Activated naive CD8-positive, alpha-beta T cell (primary cell): ENCODE data around the gene FHIT.

Experiments
- H3K27ac Mint-ChIP-seq: one replicate; pipeline ENCODE4 v1.8.0; 2021; ENCODE audit warnings: mixed read lengths
- H3K27me3 Mint-ChIP-seq: one replicate; pipeline ENCODE4 v1.8.0; 2021; ENCODE audit warnings: mixed read lengths
- H3K36me3 Mint-ChIP-seq: one replicate; pipeline ENCODE4 v1.8.0; 2021; ENCODE audit warnings: mixed read lengths
- H3K4me1 Mint-ChIP-seq: one replicate; pipeline ENCODE4 v1.8.0; 2021; ENCODE audit warnings: low read depth, mixed read lengths
- H3K4me3 Mint-ChIP-seq: one replicate; pipeline ENCODE4 v1.8.0; 2021; ENCODE audit warnings: mild to moderate bottlenecking, mixed read lengths
- H3K9me3 Mint-ChIP-seq: one replicate; pipeline ENCODE4 v1.8.0; 2021; ENCODE audit warnings: low read depth, mixed read lengths

Gene FHIT

GRCh38 chr3:60085649-60086048 is 1165.6 kb downstream of the FHIT start:
- H3K4me3 Mint-ChIP-seq = no peak overlapping the region
- H3K9me3 Mint-ChIP-seq = peaks cover 3% of the 10 kb centered on the region
- H3K27me3 Mint-ChIP-seq = no peaks in the 10 kb centered on the region
- H3K27ac Mint-ChIP-seq = peak overlapping the region; percentile 41
- peaks cover 13% of the 10 kb centered on the region for H3K36me3 Mint-ChIP-seq
- H3K4me1 Mint-ChIP-seq = peaks cover 53% of the 10 kb centered on the region

DNA sequence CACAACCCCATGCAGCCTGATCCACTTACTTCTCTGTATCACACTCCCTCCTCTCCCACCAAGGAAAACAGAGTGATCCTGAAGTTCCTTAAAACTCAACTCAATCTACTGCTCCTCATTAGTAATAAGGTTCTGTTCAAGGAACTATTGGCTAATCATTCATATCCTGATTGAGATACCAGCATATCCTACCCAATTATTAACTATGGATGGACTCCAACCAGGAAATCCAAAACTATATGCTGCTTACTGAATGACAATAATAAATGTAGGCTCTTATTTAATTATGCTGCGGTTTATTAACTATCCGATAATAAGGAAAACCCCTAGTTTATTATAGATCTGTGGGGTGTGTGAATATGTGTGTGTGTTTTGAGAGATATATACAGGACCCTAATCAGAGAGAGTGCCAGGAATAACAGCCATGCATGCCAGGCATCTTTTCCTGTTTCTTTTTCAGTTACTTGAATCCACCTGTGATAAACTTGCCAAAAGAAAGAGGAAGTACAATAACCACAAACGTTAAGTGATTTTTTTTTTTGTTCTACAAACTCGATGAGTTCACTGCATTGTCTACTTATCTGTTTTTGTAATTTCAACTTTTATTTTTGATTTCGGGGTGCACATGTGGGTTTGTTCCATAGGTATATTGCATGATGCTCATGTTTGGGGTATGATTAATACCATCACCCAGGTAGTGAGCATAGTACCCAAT is 1169.7 kb downstream of the FHIT start:
- peaks cover 6% of the 10 kb centered on the region for H3K36me3 Mint-ChIP-seq
- no peaks in the 10 kb centered on the region for H3K27me3 Mint-ChIP-seq
- H3K4me3 Mint-ChIP-seq = peak overlapping the region; percentile 77
- H3K4me1 Mint-ChIP-seq = peaks cover 64% of the 10 kb centered on the region
- H3K9me3 Mint-ChIP-seq = no peaks in the 10 kb centered on the region
- peak overlapping the region; percentile 78 for H3K27ac Mint-ChIP-seq

DNA sequence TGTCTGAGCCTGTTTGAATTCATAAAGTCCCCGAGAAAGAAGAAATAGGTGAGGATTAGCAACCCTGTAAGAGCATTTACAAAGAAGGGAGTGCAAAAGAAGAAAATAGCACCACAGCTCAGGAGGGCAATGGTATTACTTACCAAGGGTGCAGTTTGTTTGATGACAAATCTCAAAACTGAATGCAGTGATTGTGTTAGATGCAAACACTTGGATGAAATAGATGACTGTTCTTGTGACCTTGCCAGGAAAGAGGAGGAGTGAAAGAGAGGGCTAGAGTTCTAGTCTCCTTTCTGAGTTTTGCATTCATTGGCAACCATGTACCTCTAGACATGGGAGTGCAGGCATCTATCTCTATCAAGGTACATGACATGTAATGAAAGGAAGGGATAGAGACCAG is 1170.6 kb downstream of the FHIT start:
- no peaks in the 10 kb centered on the region for H3K9me3 Mint-ChIP-seq
- peaks cover 6% of the 10 kb centered on the region for H3K36me3 Mint-ChIP-seq
- peak overlapping the region; percentile 63 for H3K4me3 Mint-ChIP-seq
- peak overlapping the region; percentile 87 for H3K27ac Mint-ChIP-seq
- H3K4me1 Mint-ChIP-seq = peaks cover 65% of the 10 kb centered on the region
- H3K27me3 Mint-ChIP-seq = no peaks in the 10 kb centered on the region

DNA sequence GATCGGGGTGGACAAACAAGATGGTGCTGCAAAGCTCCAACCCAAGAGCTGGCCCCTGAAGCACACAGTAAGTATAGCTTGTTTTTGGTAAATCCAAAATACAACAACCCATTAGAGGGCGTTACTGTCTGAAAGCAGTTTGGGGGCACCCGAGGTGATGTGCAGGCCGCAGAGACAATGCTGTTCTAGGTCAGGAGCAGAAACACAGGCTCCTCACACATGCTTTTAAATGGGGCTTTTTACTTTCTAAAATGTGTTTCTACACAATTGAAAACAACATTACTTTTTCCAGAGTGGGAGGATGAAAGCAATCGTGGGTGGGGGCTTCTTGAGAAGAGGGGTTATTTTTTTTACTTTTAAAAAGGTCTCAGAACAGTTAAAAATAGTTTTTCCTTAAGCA is 1172.2 kb downstream of the FHIT start:
- H3K27ac Mint-ChIP-seq = peak overlapping the region; percentile 87

GRCh38 chr3:60076331-60076730 is 1174.9 kb downstream of the FHIT start:
- H3K36me3 Mint-ChIP-seq = peaks cover 11% of the 10 kb centered on the region
- H3K4me3 Mint-ChIP-seq = peak overlapping the region; percentile 55
- H3K9me3 Mint-ChIP-seq = peaks cover 12% of the 10 kb centered on the region
- H3K27me3 Mint-ChIP-seq = no peaks in the 10 kb centered on the region
- peaks cover 60% of the 10 kb centered on the region for H3K4me1 Mint-ChIP-seq
- H3K27ac Mint-ChIP-seq = no peak overlapping the region

More for the DNA sequence above, 1172.2 kb downstream of the FHIT start:
- no peaks in the 10 kb centered on the region for H3K27me3 Mint-ChIP-seq
- no peaks in the 10 kb centered on the region for H3K9me3 Mint-ChIP-seq
- peak overlapping the region; percentile 70 for H3K4me3 Mint-ChIP-seq
- peaks cover 3% of the 10 kb centered on the region for H3K36me3 Mint-ChIP-seq
- peaks cover 68% of the 10 kb centered on the region for H3K4me1 Mint-ChIP-seq

GRCh38 chr3:60073942-60074341 is 1177.3 kb downstream of the FHIT start:
- H3K27ac Mint-ChIP-seq = no peak overlapping the region
- peaks cover 12% of the 10 kb centered on the region for H3K9me3 Mint-ChIP-seq
- no peak overlapping the region for H3K4me3 Mint-ChIP-seq
- H3K36me3 Mint-ChIP-seq = peaks cover 13% of the 10 kb centered on the region
- H3K4me1 Mint-ChIP-seq = peaks cover 40% of the 10 kb centered on the region
- no peaks in the 10 kb centered on the region for H3K27me3 Mint-ChIP-seq

GRCh38 chr3:60073228-60073627 is 1178.0 kb downstream of the FHIT start:
- Mint-ChIP-seq H3K27ac (peak overlapping the region; percentile 23), H3K4me3 (no peak overlapping the region), H3K27me3 (no peaks in the 10 kb centered on the region)

DNA sequence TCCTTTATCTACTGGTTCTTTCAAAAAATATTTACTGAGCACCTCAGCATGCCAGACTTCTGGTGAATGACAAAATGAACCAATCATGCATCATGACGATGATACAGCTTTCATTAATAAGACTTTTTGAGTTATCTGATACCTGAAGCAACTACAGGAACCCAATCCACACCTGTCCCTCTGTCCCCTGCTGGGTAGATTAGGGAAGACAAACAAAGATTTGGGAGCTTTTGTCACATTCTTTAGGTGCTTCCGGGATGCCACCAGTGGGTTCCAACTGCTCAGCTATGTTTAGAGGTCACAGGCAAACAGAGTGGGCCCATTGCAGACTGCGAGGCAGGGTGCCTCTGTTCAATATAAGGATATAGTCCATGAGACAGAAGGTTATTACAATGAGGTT is 1180.9 kb downstream of the FHIT start:
- H3K36me3 Mint-ChIP-seq = peaks cover 13% of the 10 kb centered on the region
- H3K4me1 Mint-ChIP-seq = peaks cover 30% of the 10 kb centered on the region
- H3K27ac Mint-ChIP-seq = no peak overlapping the region
- H3K27me3 Mint-ChIP-seq = no peaks in the 10 kb centered on the region
- H3K4me3 Mint-ChIP-seq = no peak overlapping the region
- H3K9me3 Mint-ChIP-seq = peaks cover 12% of the 10 kb centered on the region

More at GRCh38 chr3:60073228-60073627, 1178.0 kb downstream of the FHIT start:
- Mint-ChIP-seq H3K4me1 (peaks cover 33% of the 10 kb centered on the region), H3K36me3 (peaks cover 13% of the 10 kb centered on the region), H3K9me3 (peaks cover 12% of the 10 kb centered on the region)

GRCh38 chr3:60065227-60065868 is 1185.9 kb downstream of the FHIT start:
- Mint-ChIP-seq H3K4me3 (no peak overlapping the region), H3K36me3 (no peaks in the 10 kb centered on the region), H3K9me3 (no peaks in the 10 kb centered on the region), H3K4me1 (peaks cover 51% of the 10 kb centered on the region), H3K27ac (peak overlapping the region; percentile 35), H3K27me3 (no peaks in the 10 kb centered on the region)

DNA sequence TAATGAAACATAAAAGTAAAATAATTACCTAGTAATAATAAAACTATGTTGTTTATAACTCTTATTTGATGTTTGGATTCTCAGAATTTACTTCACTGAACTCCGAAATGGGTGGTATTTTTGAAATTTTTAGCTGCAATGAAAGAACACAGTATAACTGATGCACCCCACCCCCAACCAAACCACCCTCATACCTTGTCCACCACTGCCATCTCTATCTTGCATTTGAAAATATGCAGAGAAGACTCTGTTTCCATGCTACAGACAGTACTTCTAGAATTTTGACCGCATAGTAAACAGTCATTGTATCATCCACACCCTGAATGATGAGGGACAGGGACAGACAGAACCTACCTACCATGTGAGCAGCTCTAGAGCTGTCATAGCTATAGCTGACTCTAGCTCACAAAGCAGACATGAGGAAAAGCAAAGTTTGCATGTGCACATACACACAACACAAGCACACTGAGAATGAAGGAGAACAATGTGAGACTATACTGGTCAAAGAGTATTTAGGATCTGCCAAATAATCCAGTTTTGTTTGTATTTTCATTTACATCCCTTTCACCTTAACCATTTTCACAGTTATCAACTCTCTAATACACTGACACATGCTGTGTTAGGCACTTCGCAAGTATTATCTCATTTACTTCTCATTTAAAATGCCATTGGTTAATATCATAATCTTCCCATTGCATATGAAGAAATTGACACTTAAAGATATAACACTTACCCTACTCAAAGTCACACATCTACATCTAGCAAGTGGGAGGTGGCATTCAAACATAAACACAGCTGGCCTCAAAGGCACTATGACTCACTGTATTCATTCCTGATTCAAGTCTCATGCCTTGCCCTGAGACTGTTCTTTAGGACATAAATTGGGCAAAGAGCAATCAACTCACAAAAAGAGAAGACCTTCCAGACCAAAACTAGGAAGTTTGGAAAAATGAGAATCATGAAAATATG is 1186.8 kb downstream of the FHIT start:
- H3K27me3 Mint-ChIP-seq = no peaks in the 10 kb centered on the region
- H3K4me3 Mint-ChIP-seq = no peak overlapping the region
- H3K4me1 Mint-ChIP-seq = peaks cover 49% of the 10 kb centered on the region
- H3K27ac Mint-ChIP-seq = no peak overlapping the region
- no peaks in the 10 kb centered on the region for H3K36me3 Mint-ChIP-seq
- H3K9me3 Mint-ChIP-seq = no peaks in the 10 kb centered on the region

DNA sequence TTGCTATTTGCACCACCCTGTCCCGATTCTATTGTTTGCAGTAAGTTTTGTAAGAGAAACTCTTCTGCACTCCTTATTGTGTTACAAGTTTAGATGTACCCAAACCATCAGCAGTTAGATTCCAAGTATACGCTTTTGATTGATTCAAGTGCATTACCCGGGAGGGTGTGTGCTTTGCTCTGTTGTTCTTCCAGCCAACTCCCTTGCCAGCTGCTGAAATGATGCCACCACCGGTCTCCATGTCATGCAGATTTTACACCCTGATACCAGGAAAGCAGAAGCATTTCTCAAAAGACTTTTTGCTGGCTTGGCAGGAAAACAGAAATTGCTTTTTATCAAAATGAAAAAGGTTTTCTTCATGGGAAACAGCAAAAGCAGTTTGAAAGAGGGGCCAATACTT is 1194.8 kb downstream of the FHIT start:
- Mint-ChIP-seq H3K27me3 (no peaks in the 10 kb centered on the region), H3K9me3 (peaks cover 4% of the 10 kb centered on the region), H3K4me3 (peak overlapping the region; percentile 30), H3K27ac (peak overlapping the region; percentile 54), H3K4me1 (peaks cover 53% of the 10 kb centered on the region), H3K36me3 (peaks cover 7% of the 10 kb centered on the region)

- Mint-ChIP-seq H3K27me3 (no peaks in the 10 kb centered on the region), H3K27ac (peak overlapping the region; percentile 64), H3K36me3 (peaks cover 7% of the 10 kb centered on the region), H3K9me3 (peaks cover 4% of the 10 kb centered on the region), H3K4me1 (peaks cover 51% of the 10 kb centered on the region), H3K4me3 (no peak overlapping the region)
These were observed 1195.5 kb downstream of the FHIT start for GRCh38 chr3:60055765-60056164.

GRCh38 chr3:60053526-60054265 is 1197.6 kb downstream of the FHIT start:
- H3K27ac Mint-ChIP-seq = peak overlapping the region; percentile 86
- peaks cover 6% of the 10 kb centered on the region for H3K36me3 Mint-ChIP-seq
- peaks cover 57% of the 10 kb centered on the region for H3K4me1 Mint-ChIP-seq
- H3K27me3 Mint-ChIP-seq = no peaks in the 10 kb centered on the region
- H3K9me3 Mint-ChIP-seq = peaks cover 4% of the 10 kb centered on the region
- peak overlapping the region; percentile 53 for H3K4me3 Mint-ChIP-seq

GRCh38 chr3:60048447-60048848 is 1202.8 kb downstream of the FHIT start:
- H3K4me3 Mint-ChIP-seq = peak overlapping the region; percentile 71

More at GRCh38 chr3:60048447-60048848, 1202.8 kb downstream of the FHIT start:
- peak overlapping the region; percentile 90 for H3K27ac Mint-ChIP-seq
- peaks cover 7% of the 10 kb centered on the region for H3K36me3 Mint-ChIP-seq
- no peaks in the 10 kb centered on the region for H3K27me3 Mint-ChIP-seq
- H3K9me3 Mint-ChIP-seq = no peaks in the 10 kb centered on the region
- peaks cover 41% of the 10 kb centered on the region for H3K4me1 Mint-ChIP-seq
